Activated T-cell treated with anti-CD3 and anti-CD28 coated beads, Interleukin-2, amount 50 U/mL, for 72 hours (primary cell): ENCODE data around the gene AFG3L2. TPM values are rescaled to one million over a fixed set of nuclear protein-coding genes. Genes with fewer than 3 reads are reported as not detected.
"Not testable (repeated sequence)": the region's sequence is repeated elsewhere in the genome, so short reads cannot be mapped to it uniquely, and the experiment has no call there.

Source experiments
- ATAC-seq, 2 donors: fragments of 150-1000 bp; cut with Tn5 transposase; replicated peaks in 1 of 2; 2 replicates each; pipeline ENCODE4 v1.10.0; 2021; ENCODE audit warnings: moderate library complexity in 2 of 2, mild to moderate bottlenecking in 1 of 2
- DNase-seq, 2 donors: peaks; one replicate each; pipeline ENCODE4 v3.0.0; 2021 to 2022; ENCODE audit warnings: mixed read lengths in 1 of 2
- H3K27ac Mint-ChIP-seq: one replicate; pipeline ENCODE4 v1.8.0; 2022; ENCODE audit warnings: mild to moderate bottlenecking, moderate library complexity, mixed read lengths
- H3K27me3 Mint-ChIP-seq: one replicate; pipeline ENCODE4 v1.8.0; 2022; ENCODE audit warnings: low read depth, mixed read lengths
- H3K36me3 Mint-ChIP-seq, 2 donors: one replicate each; pipeline ENCODE4 v1.8.0; 2022; ENCODE audit warnings: mixed read lengths in 2 of 2, mild to moderate bottlenecking in 1 of 2; ENCODE audit not compliant: insufficient read depth in 2 of 2
- H3K4me1 Mint-ChIP-seq: one replicate; pipeline ENCODE4 v1.8.0; 2022; ENCODE audit warnings: low read depth, mixed read lengths
- H3K4me3 Mint-ChIP-seq, 2 donors: one replicate each; pipeline ENCODE4 v1.8.0; 2022; ENCODE audit warnings: mild to moderate bottlenecking in 2 of 2, mixed read lengths in 2 of 2, moderate library complexity in 2 of 2
- H3K9me3 Mint-ChIP-seq, 2 donors: one replicate each; pipeline ENCODE4 v1.8.0; 2022; ENCODE audit warnings: mixed read lengths in 2 of 2
- total RNA-seq, 2 donors: library from RNA; stranded (reverse); gene quantifications; one replicate each; pipeline ENCODE4 v1.2.3, GENCODE V29; 2022

The AFG3L2 gene
- total RNA-seq, 2 donors from 2014 or later, result 45.7 to 56.7 TPM

- Mint-ChIP-seq H3K27me3 (peaks cover 4% of the 10 kb centered on the region), H3K27ac (no peak overlapping the region), H3K36me3 (no peaks in the 10 kb centered on the region), H3K4me3 (no peak overlapping the region), H3K9me3 (no peaks in the 10 kb centered on the region), H3K4me1 (no peaks in the 10 kb centered on the region)
- ATAC-seq, result peak; percentile 90 to 93
- DNase-seq, result peak; percentile 57 to 63
Observed at GRCh38 chr18:12391487-12392165, 14.6 kb upstream of the AFG3L2 start.

DNA sequence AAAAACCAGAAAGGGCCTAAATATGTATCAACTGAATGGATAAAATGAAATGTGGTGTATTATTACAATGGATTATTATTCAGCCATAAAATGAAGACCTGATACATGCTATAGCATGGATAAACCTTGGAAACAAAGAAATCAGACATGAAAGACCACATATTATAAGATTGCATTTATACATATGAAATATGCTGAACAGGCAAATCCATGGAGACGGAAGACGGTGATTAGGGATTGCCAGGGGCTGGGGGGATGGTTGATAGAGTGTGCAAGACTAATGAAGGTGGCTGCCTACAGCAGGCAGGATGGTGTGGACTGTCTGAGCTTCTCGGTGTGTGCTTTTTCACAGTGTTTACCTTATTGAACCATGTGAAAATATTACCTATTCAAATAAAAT, 11.4 kb upstream of the AFG3L2 start:
- no peaks in the 10 kb centered on the region for H3K36me3 Mint-ChIP-seq
- no peak overlapping the region for H3K27ac Mint-ChIP-seq
- ATAC-seq, result no peak
- H3K4me1 Mint-ChIP-seq, result no peaks in the 10 kb centered on the region
- no peaks in the 10 kb centered on the region for H3K27me3 Mint-ChIP-seq
- H3K9me3 Mint-ChIP-seq, result no peaks in the 10 kb centered on the region
- DNase-seq, result no peak
- no peak overlapping the region for H3K4me3 Mint-ChIP-seq

DNA sequence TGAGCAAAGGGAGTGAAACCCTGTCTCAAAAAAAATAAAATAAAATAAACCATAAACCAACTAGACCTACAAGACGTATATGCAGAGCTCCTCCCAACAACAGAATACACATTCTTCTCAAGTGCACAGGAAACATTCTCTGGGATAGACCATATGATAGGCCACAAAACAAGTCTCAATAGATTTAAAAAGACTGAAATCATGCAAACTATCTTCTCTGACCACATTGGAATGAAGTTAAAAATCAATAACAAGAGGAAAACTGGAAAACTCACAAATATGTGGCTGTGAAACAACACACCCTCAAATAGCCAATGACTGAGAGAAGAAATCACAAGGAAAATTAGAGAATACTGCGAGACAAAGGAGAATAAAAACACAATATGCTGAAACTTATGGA, 7.2 kb upstream of the AFG3L2 start:
- ATAC-seq (no peak), DNase-seq (no peak)
- no peaks in the 10 kb centered on the region for H3K9me3 Mint-ChIP-seq
- H3K27ac Mint-ChIP-seq, result no peak overlapping the region
- no peaks in the 10 kb centered on the region for H3K4me1 Mint-ChIP-seq
- H3K4me3 Mint-ChIP-seq, result no peak overlapping the region
- no peaks in the 10 kb centered on the region for H3K36me3 Mint-ChIP-seq
- no peaks in the 10 kb centered on the region for H3K27me3 Mint-ChIP-seq

- H3K36me3 Mint-ChIP-seq, H3K9me3 Mint-ChIP-seq, ATAC-seq, H3K27me3 Mint-ChIP-seq, H3K27ac Mint-ChIP-seq, H3K4me1 Mint-ChIP-seq, DNase-seq, H3K4me3 Mint-ChIP-seq: not testable (repeated sequence)
Observed at GRCh38 chr18:12383759-12384158, 6.7 kb upstream of the AFG3L2 start.

DNA sequence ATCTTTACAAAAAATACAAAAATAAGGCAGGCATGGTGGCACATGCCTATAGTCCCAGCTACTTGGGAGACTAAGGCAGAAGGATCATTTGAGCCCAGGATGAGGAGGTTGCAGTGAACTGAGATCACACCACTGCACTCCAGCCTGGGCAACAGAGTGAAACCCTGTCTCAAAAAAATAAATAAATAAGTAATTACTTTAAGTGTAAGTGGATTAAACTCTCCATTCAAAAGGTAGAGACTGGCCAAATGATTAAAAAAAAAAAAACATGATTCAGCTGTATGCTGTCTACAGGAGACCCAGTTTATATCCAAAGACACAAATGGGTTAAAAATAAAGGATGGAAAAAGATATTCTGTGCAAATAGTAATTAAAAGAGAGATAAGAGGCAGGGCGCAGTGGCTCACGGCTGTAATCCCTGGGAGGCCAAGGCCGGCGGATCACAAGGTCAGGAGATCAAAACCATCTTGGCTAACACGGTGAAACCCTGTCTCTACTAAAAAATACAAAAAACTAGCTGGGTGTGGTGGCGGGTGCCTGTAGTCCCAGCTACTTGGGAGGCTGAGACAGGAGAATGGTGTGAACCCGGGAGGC, 5.3 kb upstream of the AFG3L2 start:
- not testable (repeated sequence) for H3K27ac Mint-ChIP-seq, H3K27me3 Mint-ChIP-seq

GRCh38 chr18:12378198-12378558, 1.2 kb upstream of the AFG3L2 start:
- not testable (repeated sequence) for H3K36me3 Mint-ChIP-seq, ATAC-seq, H3K27me3 Mint-ChIP-seq, DNase-seq, H3K9me3 Mint-ChIP-seq
- Mint-ChIP-seq H3K4me1 (peaks cover 36% of the 10 kb centered on the region), H3K4me3 (peak overlapping the region; percentile 80 to 91), H3K27ac (peak overlapping the region; percentile 92)

More for the DNA sequence above, 5.3 kb upstream of the AFG3L2 start:
- not testable (repeated sequence) for H3K9me3 Mint-ChIP-seq, DNase-seq, ATAC-seq, H3K4me3 Mint-ChIP-seq, H3K36me3 Mint-ChIP-seq, H3K4me1 Mint-ChIP-seq

DNA sequence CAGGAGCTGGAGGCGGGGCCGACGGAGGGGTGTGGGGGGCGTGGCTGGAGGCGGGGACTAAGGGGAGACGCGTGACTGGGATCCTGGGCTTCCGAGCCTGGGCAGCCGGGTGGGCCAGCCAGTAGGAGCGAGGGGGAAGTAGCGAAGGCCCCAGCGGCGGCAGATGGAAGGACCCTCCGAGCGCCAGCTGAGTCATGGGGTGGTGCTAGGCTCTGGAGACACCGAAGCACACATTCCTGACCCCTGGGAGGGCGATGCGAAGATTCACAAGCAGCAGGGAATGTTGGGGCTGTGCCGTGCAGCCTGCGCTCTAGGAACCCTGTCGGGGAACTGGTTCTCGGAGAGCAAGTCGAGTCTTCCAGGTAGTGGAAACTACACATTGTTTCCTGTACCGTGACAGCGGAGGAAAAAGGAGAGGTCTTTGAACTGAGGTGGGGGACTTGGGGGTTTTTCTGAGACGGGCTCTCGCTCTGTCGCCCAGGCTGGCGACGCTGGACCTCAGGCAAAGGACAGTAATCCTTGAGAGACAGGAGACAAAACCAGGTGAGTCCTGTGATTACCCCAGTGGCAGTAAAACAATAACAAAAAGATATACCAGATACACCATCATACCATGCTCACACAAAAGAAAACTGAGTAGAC, 650 bp upstream of the AFG3L2 start:
- DNase-seq (no peak), ATAC-seq (no peak)
- Mint-ChIP-seq H3K4me3 (peak overlapping the region; percentile 80 to 91), H3K27me3 (no peaks in the 10 kb centered on the region), H3K36me3 (peaks cover under 1% of the 10 kb centered on the region in 2 donors), H3K4me1 (peaks cover 41% of the 10 kb centered on the region), H3K9me3 (no peaks in the 10 kb centered on the region), H3K27ac (peak overlapping the region; percentile 92)

DNA sequence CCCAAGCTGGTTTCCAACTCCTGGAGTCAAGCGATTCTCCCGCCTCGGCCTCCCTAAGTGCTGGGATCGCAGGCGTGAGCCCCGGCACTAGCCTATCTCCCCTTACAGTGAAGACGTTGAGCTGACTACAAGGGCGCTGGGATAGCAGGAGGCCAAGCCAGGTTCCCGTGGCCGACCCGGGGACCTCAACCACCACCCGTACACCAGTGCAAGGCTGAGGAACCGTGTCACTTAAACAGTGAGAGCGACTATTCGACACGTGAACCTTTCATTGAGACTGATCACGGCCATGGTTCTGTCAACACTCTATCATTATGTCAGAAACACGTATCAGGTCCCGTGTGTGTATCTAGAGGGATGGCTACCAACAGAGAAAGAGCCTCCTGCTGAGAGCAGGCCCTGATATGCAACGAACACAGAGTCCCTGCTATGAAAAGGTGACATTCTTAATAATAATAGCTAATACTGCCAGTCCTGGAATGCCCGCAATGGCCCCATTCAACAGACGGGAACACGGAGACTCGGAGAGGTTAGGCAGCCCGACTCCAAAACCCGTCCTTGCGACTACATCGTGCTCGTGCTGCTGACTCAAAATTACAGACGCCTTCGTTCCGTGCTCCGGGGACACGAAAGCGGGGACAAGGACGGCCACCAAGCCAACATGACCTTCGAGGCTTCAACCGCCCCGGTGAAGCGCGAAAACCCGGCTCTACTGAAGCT, 833 bp downstream of the AFG3L2 start:
- ATAC-seq (no peak), DNase-seq (no peak)
- peak overlapping the region; percentile 88 to 91 for H3K4me3 Mint-ChIP-seq
- peak overlapping the region; percentile 82 for H3K27ac Mint-ChIP-seq
- no peaks in the 10 kb centered on the region for H3K9me3 Mint-ChIP-seq
- peaks cover 54% of the 10 kb centered on the region for H3K4me1 Mint-ChIP-seq
- no peaks in the 10 kb centered on the region for H3K27me3 Mint-ChIP-seq
- peaks cover 2 to 3% of the 10 kb centered on the region in 2 donors for H3K36me3 Mint-ChIP-seq

GRCh38 chr18:12374401-12374800, 2.6 kb downstream of the AFG3L2 start:
- DNase-seq (peak; percentile 16 to 31), ATAC-seq (no peak)
- Mint-ChIP-seq H3K4me1 (peaks cover 59% of the 10 kb centered on the region), H3K27me3 (no peaks in the 10 kb centered on the region), H3K9me3 (no peaks in the 10 kb centered on the region), H3K4me3 (peak overlapping the region; percentile 63 to 88), H3K36me3 (peaks cover 2 to 5% of the 10 kb centered on the region in 2 donors), H3K27ac (no peak overlapping the region)

DNA sequence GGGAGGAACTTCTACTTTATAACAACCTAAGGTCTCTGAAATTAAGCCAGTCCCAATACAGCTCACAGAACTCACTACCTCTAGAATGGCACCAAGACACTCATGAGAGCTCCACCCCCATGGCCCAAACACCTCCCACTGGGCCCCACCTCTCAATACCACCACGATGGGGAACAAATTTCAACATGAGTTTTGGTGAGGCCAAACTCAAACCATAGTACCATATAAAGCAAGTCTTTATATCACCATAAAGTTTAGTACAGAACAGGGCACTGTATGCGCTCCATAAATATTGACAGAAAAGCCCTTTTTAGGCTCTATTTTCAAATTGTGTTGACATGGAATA, 3.3 kb downstream of the AFG3L2 start:
- ATAC-seq (no peak), DNase-seq (no peak)
- peaks cover 59% of the 10 kb centered on the region for H3K4me1 Mint-ChIP-seq
- peak overlapping the region in 1 of 2 donors; percentile 63 for H3K4me3 Mint-ChIP-seq
- no peaks in the 10 kb centered on the region for H3K27me3 Mint-ChIP-seq
- peaks cover 2 to 5% of the 10 kb centered on the region in 2 donors for H3K36me3 Mint-ChIP-seq
- H3K27ac Mint-ChIP-seq, result no peak overlapping the region
- H3K9me3 Mint-ChIP-seq, result no peaks in the 10 kb centered on the region

- DNase-seq (no peak), ATAC-seq (no peak)
- H3K4me1 Mint-ChIP-seq, result peaks cover 59% of the 10 kb centered on the region
- H3K27ac Mint-ChIP-seq, result no peak overlapping the region
- no peaks in the 10 kb centered on the region for H3K9me3 Mint-ChIP-seq
- no peak overlapping the region for H3K4me3 Mint-ChIP-seq
- H3K36me3 Mint-ChIP-seq, result peaks cover 2 to 5% of the 10 kb centered on the region in 2 donors
- no peaks in the 10 kb centered on the region for H3K27me3 Mint-ChIP-seq
Observed at GRCh38 chr18:12373116-12373770, 3.8 kb downstream of the AFG3L2 start.

GRCh38 chr18:12372406-12372805, 4.6 kb downstream of the AFG3L2 start:
- peak overlapping the region in 1 of 2 donors; percentile 37 for H3K4me3 Mint-ChIP-seq
- H3K27me3 Mint-ChIP-seq, result no peaks in the 10 kb centered on the region
- no peak for DNase-seq

GRCh38 chr18:12371590-12371989, 5.4 kb downstream of the AFG3L2 start:
- Mint-ChIP-seq H3K27ac (peak overlapping the region; percentile 12), H3K36me3 (peaks cover 6 to 10% of the 10 kb centered on the region in 2 donors), H3K27me3 (no peaks in the 10 kb centered on the region), H3K4me3 (peak overlapping the region in 1 of 2 donors; percentile 2), H3K4me1 (peaks cover 52% of the 10 kb centered on the region), H3K9me3 (no peaks in the 10 kb centered on the region)
- ATAC-seq, result no peak
- DNase-seq, result no peak

More at GRCh38 chr18:12372406-12372805, 4.6 kb downstream of the AFG3L2 start:
- H3K36me3 Mint-ChIP-seq, result peaks cover 2 to 5% of the 10 kb centered on the region in 2 donors
- peaks cover 52% of the 10 kb centered on the region for H3K4me1 Mint-ChIP-seq
- H3K27ac Mint-ChIP-seq, result no peak overlapping the region
- no peak for ATAC-seq
- no peaks in the 10 kb centered on the region for H3K9me3 Mint-ChIP-seq
